Measurements from ENCODE around the gene MCU.

GRCh38 chr10:72794260-72794659 lies 102.3 kb downstream of the MCU start:
- TF ChIP-seq POLR2A (IDR thresholded peaks at IDR 0.05; ENCODE audit: low read length) (no peak), GATA1 (IDR thresholded peaks at IDR 0.05; ENCODE audit: low read depth, low read length) (no peak)
